GM18873 (cell line): ENCODE measurements around the gene CDK4.
"Not testable (repeated sequence)": the region's sequence is repeated elsewhere in the genome, so short reads cannot be mapped to it uniquely, and the experiment has no call there.

Source experiments
- ATAC-seq: cut with Tn5 transposase; IDR thresholded peaks from one replicate; pipeline ENCODE4 v1.9.1; 2021; ENCODE audit warnings: mild to moderate bottlenecking, moderate library complexity, moderate number of reproducible peaks; ENCODE audit not compliant: unreplicated experiment, low FRiP score

Gene CDK4

DNA sequence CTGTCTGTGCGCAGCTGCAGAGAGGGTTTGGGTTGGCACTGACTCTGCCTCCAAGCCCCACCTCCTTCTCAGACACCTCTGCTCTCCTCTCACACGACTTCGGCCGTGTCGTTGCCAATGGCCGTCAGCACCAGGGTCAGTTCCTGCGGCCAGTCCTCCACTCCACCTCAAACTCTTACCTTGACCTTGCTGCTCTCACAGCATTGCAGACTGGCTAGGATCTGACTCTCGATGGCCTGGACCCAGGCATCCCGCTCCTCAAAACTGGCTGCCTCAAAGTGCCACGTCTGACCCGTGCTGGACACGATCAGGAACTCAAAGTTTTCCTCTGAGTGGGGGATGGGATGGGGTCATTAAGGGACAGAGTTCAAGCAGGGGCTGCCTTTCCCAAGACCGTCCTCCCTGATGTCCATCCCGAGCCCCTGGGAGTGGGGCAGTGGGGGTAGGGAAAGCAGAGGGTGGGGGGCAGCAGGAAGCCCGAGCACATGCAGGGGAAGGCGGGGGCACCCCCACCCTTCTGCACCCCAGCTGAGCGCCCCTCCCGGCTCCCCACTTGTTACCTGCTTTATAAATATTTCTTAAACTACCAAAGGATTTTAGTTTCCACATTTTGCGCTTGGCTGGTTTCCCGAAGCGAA, 24.2 kb downstream of the CDK4 start:
- ATAC-seq: no peak

DNA sequence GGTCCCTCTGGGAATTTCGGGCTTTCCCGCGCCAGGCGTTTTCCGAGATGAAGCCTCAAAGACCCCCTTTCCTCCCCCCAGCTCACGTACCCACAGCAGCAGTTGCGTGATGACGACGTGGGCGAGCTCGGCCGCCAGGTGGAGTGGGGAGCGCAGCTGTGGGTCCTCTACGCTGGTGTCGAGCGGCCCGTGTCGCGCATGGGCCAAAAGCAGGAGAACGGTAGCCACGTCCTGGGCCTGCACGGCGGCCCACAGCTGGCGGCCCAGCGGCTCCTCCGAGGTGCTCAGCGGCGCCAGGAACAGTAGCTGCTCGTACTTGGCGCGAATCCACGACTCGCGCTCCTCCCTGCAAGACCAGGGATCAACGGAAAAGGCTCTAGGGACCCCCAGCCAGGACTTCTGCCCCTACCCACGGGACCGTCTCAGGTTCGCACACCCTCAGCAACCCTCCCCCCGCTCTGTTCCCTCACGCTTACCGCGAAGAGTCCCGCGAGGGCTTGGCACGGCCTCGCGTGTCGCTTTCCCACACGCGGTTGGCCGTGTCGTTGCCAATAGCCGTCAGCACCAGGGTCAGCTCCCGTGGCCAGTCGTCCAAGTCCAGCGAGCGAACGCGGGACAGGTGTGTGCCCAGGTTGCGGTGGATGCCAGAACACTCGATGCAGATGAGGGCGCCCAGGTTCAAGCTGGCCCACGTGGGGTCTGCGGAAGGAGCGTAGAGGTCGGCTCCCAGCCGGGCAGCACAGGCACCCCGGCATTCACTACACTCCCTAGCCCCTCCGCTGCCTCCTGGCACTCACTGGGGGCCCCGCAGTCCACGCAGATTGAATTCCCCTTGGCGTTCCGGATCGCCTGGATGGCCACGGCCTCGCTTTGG, 25.0 kb downstream of the CDK4 start:
- no peak for ATAC-seq

GRCh38 chr12:57726151-57726883, 25.8 kb downstream of the CDK4 start:
- no peak for ATAC-seq

DNA sequence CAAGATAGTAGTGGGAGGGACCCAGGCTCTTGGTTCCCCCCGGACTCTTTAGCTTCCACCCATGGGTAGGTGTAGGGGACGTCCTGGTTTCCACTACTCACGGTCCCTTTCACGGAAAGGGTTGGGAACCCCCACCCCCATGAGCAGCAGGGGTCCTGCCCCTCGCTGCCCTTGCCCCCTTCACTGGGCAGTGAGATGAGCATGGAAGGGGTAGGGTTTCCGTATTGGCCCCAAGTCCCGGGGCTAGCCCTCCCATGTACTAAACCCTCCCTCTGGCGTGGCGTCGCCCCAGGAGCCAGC, 26.3 kb downstream of the CDK4 start:
- no peak for ATAC-seq

GRCh38 chr12:57724936-57725740, 27.0 kb downstream of the CDK4 start:
- no peak for ATAC-seq

DNA sequence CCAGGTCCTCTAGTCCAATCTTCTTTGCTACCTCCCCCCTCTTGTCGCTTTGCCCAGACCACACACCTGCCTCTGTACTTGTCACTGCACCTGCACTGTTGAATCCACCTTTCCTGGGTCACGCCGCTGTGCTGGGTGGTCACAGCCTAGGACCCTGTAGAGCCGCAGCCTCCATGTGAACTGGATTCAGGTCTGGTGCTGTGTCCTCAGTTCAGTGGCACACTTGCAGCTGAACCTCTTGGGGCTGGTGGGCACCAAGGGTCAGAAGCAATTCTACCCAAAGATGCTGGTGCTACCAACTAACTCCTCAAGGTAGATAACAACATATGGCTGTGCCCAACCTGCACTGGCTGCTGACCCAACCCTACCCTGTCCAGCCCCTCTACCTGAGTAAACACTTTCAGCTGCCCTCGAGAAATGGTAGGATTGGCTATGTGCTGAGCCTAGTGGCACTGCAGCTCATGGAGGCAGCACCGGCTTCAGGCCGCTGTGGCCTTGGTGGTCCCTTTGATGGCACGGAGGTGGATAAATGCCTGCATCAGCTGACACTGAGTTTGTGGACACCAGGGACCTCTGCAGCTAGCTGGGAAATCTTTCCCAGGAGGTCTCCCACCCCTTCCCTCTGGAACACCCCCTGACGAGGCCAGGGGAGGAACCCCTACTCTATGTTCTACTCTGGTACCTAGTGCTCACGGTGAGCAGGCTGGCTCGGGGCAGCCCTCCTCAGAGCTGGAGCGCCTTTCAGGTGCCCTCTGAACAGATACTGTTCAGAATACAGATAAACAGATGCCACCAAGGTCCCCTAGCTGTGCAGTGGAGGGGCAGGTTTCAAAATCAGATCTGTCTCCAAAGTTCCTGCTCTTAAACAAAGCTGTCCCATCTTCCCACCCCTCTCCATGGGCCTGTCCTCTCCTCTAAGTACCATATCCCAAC, 27.8 kb downstream of the CDK4 start:
- ATAC-seq: no peak

- ATAC-seq: no peak
Observed at GRCh38 chr12:57723630-57723962, 28.5 kb downstream of the CDK4 start.

DNA sequence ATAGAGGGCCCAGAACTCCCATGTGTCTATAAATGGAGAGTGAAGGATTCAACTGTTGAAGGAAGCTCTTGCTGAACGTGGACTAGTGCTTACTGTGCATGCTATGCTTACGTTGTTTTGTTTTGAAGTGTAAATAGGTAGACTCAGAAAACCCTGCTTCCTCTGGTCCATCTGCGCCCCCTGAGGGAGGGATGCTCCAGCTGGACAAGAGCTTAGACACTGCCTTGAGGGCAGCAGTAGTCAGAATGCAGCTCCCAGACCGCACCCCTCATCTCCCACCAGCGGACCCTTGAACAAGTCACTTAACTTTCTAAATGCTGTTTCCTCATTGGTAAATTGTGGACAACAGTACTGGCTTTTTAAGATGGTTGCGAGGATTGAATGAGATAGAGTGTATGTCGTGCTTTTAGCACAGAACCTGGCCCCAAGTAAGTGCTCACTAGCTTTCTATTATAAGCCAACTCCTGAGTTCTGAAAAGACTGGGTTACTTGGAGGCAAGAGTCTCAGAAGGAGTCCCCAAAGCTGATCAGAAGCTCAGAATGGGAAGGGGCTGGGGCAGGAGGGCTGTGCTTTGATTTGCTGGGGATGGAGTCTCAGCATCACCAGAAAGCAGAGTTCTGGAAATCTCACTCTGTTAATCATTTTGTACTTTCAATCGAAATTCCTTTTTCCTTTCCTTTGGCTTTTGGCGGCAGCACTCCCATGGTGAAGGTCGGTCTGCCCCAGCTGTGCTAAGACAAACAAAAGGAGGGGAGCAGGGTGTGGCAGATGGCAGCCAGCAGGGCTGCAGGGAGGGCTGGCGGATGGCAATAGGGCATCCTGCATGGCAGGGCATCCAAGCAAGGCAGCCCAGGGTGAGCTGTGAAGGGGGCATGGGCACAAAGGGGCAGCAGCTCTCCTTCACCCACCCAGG, 29.1 kb downstream of the CDK4 start:
- ATAC-seq: no peak

DNA sequence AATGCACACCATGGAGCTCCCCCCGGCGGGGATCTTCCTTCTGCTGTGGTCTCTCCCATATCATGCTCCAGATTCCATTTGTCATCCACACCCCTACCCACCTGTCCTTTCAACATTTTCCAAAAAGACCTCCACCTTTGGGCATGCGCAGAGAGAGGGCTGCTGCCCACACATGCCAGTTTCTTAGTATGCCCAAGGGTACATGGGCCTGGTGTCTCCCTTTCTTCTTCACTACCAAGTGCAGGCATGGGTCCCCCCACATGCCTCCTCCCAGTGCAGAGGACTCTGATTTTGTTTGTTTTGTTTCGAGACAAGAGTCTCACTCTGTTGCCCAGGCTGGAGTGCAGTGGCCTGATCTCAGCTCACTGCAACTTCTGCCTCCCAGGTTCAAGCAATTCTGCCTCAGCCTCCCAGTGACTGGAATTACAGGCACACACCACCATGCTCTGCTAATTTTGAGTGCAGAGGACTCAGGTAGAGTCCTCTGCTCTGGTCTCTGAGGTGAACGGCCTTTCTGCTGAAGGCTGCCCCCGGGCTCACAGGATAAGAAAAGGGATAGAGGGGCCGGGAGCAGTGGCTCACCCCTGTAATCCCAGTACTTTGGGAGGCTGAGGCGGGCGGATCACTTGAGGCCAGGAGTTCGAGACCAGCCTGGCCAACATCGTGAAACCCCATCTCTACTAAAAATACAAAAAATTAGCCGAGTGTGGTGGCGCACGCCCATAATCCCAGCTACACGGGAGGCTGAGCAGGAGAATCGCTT, 30.1 kb downstream of the CDK4 start:
- not testable (repeated sequence) for ATAC-seq

- ATAC-seq: no peak
Observed at GRCh38 chr12:57720606-57721595, 31.2 kb downstream of the CDK4 start.

- ATAC-seq: no peak
Observed at GRCh38 chr12:57719777-57720605, 32.1 kb downstream of the CDK4 start.

DNA sequence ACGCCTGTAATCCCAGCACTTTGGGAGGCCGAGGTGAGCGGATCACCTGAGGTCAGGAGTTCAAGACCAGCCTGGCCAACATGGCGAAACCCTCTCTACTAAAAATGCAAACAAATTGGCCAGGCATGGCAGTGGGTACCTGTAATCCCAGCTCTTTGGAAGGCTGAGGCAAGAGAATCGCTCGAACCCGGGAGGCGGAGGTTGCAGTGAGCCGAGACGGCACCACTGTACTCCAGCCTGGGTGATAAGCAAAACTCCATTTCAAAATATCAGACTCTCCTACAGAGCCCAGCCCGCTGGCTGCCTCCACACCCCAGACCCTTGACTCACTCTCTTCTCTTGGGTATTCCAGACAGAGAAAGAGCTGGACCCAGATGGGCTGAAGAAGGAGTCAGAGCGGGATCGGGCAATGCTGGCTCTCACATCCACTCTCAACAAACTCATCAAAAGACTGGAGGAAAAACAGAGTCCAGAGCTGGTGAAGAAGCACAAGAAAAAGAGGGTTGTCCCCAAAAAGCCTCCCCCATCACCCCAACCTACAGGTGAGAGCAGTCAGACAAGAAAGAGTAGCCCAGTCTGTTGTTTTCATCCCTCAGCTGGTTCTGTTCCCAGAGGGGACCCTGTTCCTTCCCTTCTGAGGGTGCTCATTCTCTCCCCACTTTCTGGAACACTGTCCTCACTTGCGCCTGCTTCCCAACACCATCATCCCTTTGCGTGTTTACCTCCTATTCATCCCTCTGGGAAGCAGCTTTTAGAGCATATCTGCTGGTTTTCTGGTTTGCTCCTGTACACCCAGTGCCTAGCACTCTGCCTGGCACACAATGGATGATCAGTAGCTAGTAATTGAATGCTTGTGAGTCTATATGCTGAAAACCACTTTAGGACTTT, 33.2 kb downstream of the CDK4 start:
- ATAC-seq: no peak

- ATAC-seq: no peak
Observed at GRCh38 chr12:57717846-57718640, 34.1 kb downstream of the CDK4 start.

- ATAC-seq: no peak
Observed at GRCh38 chr12:57717131-57717530, 35.0 kb downstream of the CDK4 start.
